Peyer's patch (tissue), 4 donors: Measurements from ENCODE around the gene GNAL. TPM values are rescaled to one million over a fixed set of nuclear protein-coding genes. Genes with fewer than 3 reads are reported as not detected.

Source experiments
- DNase-seq, 3 donors: peaks; one replicate each; pipeline ENCODE4 v3.0.0-alpha.2; 2017 to 2019
- H3K27ac ChIP-seq, 4 donors: fragments of 200-600 bp; sonication (generic); one replicate each; pipeline ENCODE4 v1.5.1; 2016 to 2019
- H3K27me3 ChIP-seq, 2 donors: fragments of 200-600 bp; sonication (generic); one replicate each; pipeline ENCODE4 v1.5.1; 2019
- H3K36me3 ChIP-seq, 3 donors: fragments of 200-600 bp; sonication (generic); one replicate each; pipeline ENCODE4 v1.5.1; 2016 to 2019
- H3K4me1 ChIP-seq, 4 donors: fragments of 200-600 bp; sonication (generic); one replicate each; pipeline ENCODE4 v1.5.1; 2016 to 2019
- H3K4me3 ChIP-seq, 4 donors: fragments of 200-600 bp; sonication (generic); 1 replicate in 3 of 4; 2 replicates in 1 of 4; pipeline ENCODE4 v1.5.1; 2016 to 2019; ENCODE audit warnings: mild to moderate bottlenecking in 1 of 4
- H3K9me3 ChIP-seq, 4 donors: fragments of 200-600 bp; sonication (generic); one replicate each; pipeline ENCODE4 v1.5.1; 2016 to 2019; ENCODE audit warnings: mild to moderate bottlenecking in 1 of 4
- POLR2A ChIP-seq, 2 donors: fragments of 450-650 bp; IDR thresholded peaks; one replicate each; pipeline ENCODE4 v1.5.1; 2017; ENCODE audit warnings: antibody characterized with exemption in 2 of 2, mild to moderate bottlenecking in 2 of 2, moderate library complexity in 2 of 2
- total RNA-seq, 4 donors: library from RNA; depleted of rRNA; stranded (reverse); fragments of >200 nt; gene quantifications; one replicate each; pipeline ENCODE4 v1.1.0, GENCODE V29; 2016
- TF ChIP-seq, protein P1 (sequence below), 6 experiments: fragments of 450-650 bp in 4 of 6; fragments of 200-600 bp in 2 of 6; sonication (generic) in 1 of 6; IDR thresholded peaks; one replicate each; pipeline ENCODE4 v1.5.1; 2017 to 2019; ENCODE audit warnings: antibody characterized with exemption in 6 of 6, mild to moderate bottlenecking in 3 of 6, moderate library complexity in 1 of 6

The GNAL gene
- total RNA-seq, 4 donors from 2014 or later, result 2.5 to 7.4 (median 3.6) TPM

DNA sequence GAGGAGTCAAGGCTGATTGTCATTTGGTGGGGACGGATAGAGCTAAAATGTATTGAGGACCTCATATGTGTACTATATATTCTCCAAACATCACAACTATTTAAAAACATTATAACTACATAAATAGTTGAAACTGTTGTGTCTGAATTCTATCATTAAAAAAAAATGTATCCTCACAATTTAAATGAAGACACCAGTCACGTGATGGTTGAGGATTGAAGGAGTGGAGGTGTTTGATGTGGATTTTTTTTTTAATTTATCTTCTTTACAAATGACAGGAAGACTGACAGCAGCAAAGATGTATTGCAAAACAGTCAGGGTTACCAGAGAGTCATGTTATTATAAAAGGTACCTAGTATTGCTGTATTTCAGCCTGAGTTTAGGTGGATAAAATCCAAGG is 30.0 kb downstream of the GNAL start:
- Histone ChIP-seq H3K27ac (no peak overlapping the region), H3K4me3 (no peak overlapping the region), H3K9me3 (no peaks in the 10 kb centered on the region), H3K4me1 (no peaks in the 10 kb centered on the region), H3K36me3 (no peaks in the 10 kb centered on the region), H3K27me3 (no peaks in the 10 kb centered on the region)
- TF ChIP-seq POLR2A (IDR thresholded peaks at IDR 0.05), result no peak
- TF ChIP-seq, protein P1, sequence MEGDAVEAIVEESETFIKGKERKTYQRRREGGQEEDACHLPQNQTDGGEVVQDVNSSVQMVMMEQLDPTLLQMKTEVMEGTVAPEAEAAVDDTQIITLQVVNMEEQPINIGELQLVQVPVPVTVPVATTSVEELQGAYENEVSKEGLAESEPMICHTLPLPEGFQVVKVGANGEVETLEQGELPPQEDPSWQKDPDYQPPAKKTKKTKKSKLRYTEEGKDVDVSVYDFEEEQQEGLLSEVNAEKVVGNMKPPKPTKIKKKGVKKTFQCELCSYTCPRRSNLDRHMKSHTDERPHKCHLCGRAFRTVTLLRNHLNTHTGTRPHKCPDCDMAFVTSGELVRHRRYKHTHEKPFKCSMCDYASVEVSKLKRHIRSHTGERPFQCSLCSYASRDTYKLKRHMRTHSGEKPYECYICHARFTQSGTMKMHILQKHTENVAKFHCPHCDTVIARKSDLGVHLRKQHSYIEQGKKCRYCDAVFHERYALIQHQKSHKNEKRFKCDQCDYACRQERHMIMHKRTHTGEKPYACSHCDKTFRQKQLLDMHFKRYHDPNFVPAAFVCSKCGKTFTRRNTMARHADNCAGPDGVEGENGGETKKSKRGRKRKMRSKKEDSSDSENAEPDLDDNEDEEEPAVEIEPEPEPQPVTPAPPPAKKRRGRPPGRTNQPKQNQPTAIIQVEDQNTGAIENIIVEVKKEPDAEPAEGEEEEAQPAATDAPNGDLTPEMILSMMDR (IDR thresholded peaks at IDR 0.05), result no peak
- no peak for DNase-seq

GRCh38 chr18:11719621-11720020 is 30.6 kb downstream of the GNAL start:
- DNase-seq, result no peak
- H3K4me1 ChIP-seq, result no peaks in the 10 kb centered on the region
- no peaks in the 10 kb centered on the region for H3K27me3 ChIP-seq
- no peaks in the 10 kb centered on the region for H3K36me3 ChIP-seq
- no peak overlapping the region for H3K27ac ChIP-seq
- H3K4me3 ChIP-seq, result no peak overlapping the region
- no peaks in the 10 kb centered on the region for H3K9me3 ChIP-seq
- TF ChIP-seq, protein P1 (IDR thresholded peaks at IDR 0.05), result no peak
- no peak for TF ChIP-seq POLR2A (IDR thresholded peaks at IDR 0.05)

DNA sequence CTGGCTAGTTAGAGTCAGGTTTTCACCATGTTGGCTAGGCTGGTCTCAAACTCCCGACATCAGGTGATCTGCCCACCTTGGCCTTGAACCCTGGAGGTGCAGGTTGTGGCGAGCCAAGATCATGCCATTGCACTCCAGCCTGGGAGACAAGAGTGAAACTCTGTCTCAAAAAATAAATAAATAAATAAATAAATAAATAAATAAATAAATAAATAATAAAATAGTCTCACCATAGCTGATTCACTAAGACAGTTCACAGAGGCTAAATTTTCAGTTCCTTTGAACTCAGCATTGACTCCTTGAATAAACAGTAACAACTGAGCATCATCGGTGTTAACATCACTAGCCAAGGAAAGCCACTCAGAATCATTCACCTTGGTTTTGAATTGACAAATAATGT is 32.7 kb downstream of the GNAL start:
- H3K4me3 ChIP-seq, result no peak overlapping the region
- H3K4me1 ChIP-seq, result no peaks in the 10 kb centered on the region
- no peak for DNase-seq
- H3K9me3 ChIP-seq, result no peaks in the 10 kb centered on the region
- TF ChIP-seq POLR2A (IDR thresholded peaks at IDR 0.05), result no peak
- no peak overlapping the region for H3K27ac ChIP-seq
- no peaks in the 10 kb centered on the region for H3K36me3 ChIP-seq
- H3K27me3 ChIP-seq, result no peaks in the 10 kb centered on the region

DNA sequence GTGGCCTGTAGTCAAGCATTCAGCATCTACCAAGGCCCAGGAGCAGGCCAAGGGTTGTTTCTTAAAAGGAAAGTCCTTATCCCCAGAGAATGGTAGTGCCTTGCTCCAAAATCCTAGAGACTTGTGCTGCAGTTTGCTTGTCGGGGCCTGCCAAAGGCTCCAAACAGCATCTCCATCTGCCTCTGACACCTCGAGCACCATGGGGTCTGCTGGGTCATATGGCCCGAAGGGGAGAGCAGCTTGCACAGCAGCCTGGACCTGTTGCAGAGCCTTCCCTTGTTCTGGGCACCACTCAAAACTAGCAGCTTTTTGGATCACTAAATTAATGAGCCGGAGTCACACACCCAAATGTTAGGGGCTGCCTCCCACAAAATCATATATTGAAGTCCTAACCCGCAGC is 35.7 kb downstream of the GNAL start:
- TF ChIP-seq POLR2A (IDR thresholded peaks at IDR 0.05), result no peak
- TF ChIP-seq, protein P1 (IDR thresholded peaks at IDR 0.05), result no peak
- Histone ChIP-seq H3K4me3 (no peak overlapping the region), H3K9me3 (no peaks in the 10 kb centered on the region), H3K4me1 (no peaks in the 10 kb centered on the region), H3K36me3 (no peaks in the 10 kb centered on the region), H3K27ac (no peak overlapping the region), H3K27me3 (no peaks in the 10 kb centered on the region)
- DNase-seq, result no peak

DNA sequence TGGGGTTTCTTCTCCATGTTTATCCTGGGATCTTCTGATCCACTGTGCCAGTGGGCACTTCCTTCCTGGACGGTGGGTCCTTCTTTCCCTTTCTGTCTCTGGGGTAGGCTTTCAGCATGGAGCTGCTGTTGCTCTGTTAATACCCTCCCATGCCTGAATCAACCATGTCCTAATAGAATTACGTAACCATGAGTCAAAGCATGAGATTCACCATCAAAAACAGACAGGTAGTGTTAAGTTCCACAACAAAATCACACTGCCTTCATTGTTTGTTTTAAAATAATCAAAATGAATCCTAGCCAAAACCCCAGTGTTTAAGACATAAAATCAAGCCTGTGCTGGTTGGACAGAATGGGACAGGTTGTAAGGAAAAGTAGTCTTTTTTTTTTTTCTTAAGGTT is 37.5 kb downstream of the GNAL start:
- H3K36me3 ChIP-seq, result no peaks in the 10 kb centered on the region
- no peaks in the 10 kb centered on the region for H3K4me1 ChIP-seq
- TF ChIP-seq, protein P1 (IDR thresholded peaks at IDR 0.05), result no peak
- TF ChIP-seq POLR2A (IDR thresholded peaks at IDR 0.05), result no peak
- no peak for DNase-seq
- no peaks in the 10 kb centered on the region for H3K9me3 ChIP-seq
- no peak overlapping the region for H3K4me3 ChIP-seq
- H3K27ac ChIP-seq, result no peak overlapping the region
- no peaks in the 10 kb centered on the region for H3K27me3 ChIP-seq

GRCh38 chr18:11728249-11728648 is 39.2 kb downstream of the GNAL start:
- TF ChIP-seq POLR2A (IDR thresholded peaks at IDR 0.05), result no peak
- TF ChIP-seq, protein P1 (IDR thresholded peaks at IDR 0.05), result no peak
- no peak for DNase-seq
- H3K4me3 ChIP-seq, result no peak overlapping the region
- no peaks in the 10 kb centered on the region for H3K27me3 ChIP-seq
- H3K36me3 ChIP-seq, result no peaks in the 10 kb centered on the region
- H3K9me3 ChIP-seq, result no peaks in the 10 kb centered on the region
- H3K27ac ChIP-seq, result no peak overlapping the region
- H3K4me1 ChIP-seq, result no peaks in the 10 kb centered on the region
